ENCODE results near the gene TMCO1.
A peak's percentile ranks its signal among the peaks of the same experiment; 100 is the strongest.

DNA sequence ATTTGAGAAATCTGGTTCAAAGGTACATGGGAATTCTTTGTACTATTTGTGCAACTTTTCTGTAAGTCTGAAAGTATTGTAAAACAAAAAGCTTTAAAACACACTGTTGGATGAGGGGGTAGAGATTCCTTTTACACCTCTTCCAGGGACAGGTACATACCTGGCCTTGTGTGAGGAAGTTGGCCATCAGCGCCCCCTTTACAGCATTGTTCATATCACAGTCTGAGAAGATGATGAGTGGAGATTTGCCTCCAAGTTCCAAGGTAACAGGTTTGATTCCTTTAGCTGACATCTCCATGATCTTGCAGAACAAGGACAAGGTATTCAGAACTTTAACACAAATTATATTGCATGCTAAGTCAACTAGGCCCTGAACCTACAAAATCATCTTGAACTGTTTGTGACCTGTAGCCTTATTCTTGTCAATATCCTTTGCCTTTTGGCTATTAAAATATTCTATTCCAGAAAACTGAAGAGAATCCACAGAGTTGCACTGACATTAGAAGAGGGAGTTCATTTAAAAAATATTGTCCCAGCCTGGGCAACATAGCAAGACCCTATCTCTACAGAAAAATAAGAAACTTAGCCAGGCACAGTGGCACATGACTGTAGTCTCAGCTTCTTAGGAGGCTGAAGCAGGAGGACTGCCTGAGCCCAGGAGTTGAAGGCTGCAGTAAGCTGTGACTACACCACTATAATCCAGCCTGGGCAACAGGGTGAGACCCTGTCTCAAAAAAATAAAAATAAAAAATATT lies 89.2 kb downstream of the TMCO1 start:
- TF ChIP-seq YEATS4 (CRISPR knock-in tag; IDR thresholded peaks at IDR 0.05; ENCODE audit: borderline replicate concordance) = no peak
- no peak for TF ChIP-seq JUN (CRISPR knock-in tag; IDR thresholded peaks at IDR 0.05)
- no peak for TF ChIP-seq RXRB (CRISPR knock-in tag; IDR thresholded peaks at IDR 0.05; ENCODE audit: borderline replicate concordance)
- TF ChIP-seq ZNF530 (CRISPR knock-in tag; IDR thresholded peaks at IDR 0.05; ENCODE audit: low read depth) = no peak
- TF ChIP-seq SNAI1 (CRISPR knock-in tag; IDR thresholded peaks at IDR 0.05; ENCODE audit: borderline replicate concordance) = no peak
- TF ChIP-seq, protein P1, sequence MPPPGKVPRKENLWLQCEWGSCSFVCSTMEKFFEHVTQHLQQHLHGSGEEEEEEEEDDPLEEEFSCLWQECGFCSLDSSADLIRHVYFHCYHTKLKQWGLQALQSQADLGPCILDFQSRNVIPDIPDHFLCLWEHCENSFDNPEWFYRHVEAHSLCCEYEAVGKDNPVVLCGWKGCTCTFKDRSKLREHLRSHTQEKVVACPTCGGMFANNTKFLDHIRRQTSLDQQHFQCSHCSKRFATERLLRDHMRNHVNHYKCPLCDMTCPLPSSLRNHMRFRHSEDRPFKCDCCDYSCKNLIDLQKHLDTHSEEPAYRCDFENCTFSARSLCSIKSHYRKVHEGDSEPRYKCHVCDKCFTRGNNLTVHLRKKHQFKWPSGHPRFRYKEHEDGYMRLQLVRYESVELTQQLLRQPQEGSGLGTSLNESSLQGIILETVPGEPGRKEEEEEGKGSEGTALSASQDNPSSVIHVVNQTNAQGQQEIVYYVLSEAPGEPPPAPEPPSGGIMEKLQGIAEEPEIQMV (CRISPR knock-in tag; IDR thresholded peaks at IDR 0.05; ENCODE audit: low read depth) = no peak
- no peak for TF ChIP-seq ZNF7 (CRISPR knock-in tag; IDR thresholded peaks at IDR 0.05)
- TF ChIP-seq CTCF (CRISPR knock-in tag; IDR thresholded peaks at IDR 0.05) = 0 out of 2 replicates have a peak, but pooled peaks have one; percentile 4
- no peak for TF ChIP-seq NCOR1 (IDR thresholded peaks at IDR 0.05; ENCODE audit: borderline replicate concordance, low read length)
- no peak for TF ChIP-seq AHDC1 (CRISPR knock-in tag; IDR thresholded peaks at IDR 0.05; ENCODE audit: borderline replicate concordance)
- TF ChIP-seq E2F1 (CRISPR knock-in tag; IDR thresholded peaks at IDR 0.05) = no peak

Measured in HepG2 (cell line).